Hypothalamus (tissue), 51 donors: ENCODE measurements around the gene HK2.
"Not testable (repeated sequence)": the region's sequence is repeated elsewhere in the genome, so short reads cannot be mapped to it uniquely, and the experiment has no call there.

Experiments used
- DNase-seq, 51 donors: peaks; one replicate each; lab custom pipeline; 2025; lab: John Stamatoyannopoulos, UW

The HK2 gene

GRCh38 chr2:74876081-74876886, 42.4 kb downstream of the HK2 start:
- peak in 22 of 51 donors; percentile 5 to 77 (median 29) for DNase-seq

- DNase-seq, result no peak
Observed at GRCh38 chr2:74877376-74877775, 43.4 kb downstream of the HK2 start.

GRCh38 chr2:74877781-74878433, 44.0 kb downstream of the HK2 start:
- DNase-seq, result no peak

- no peak for DNase-seq
Observed at GRCh38 chr2:74878551-74878950, 44.6 kb downstream of the HK2 start.

GRCh38 chr2:74880054-74880728, 46.3 kb downstream of the HK2 start:
- no peak for DNase-seq

- no peak for DNase-seq
Observed at GRCh38 chr2:74881176-74881575, 47.2 kb downstream of the HK2 start.

- DNase-seq, result no peak
Observed at GRCh38 chr2:74881626-74882298, 47.8 kb downstream of the HK2 start.

GRCh38 chr2:74882299-74882687, 48.4 kb downstream of the HK2 start:
- no peak for DNase-seq

- DNase-seq, result no peak
Observed at GRCh38 chr2:74883011-74883410, 49.1 kb downstream of the HK2 start.

- no peak for DNase-seq
Observed at GRCh38 chr2:74884118-74884762, 50.3 kb downstream of the HK2 start.

GRCh38 chr2:74884866-74885265, 50.9 kb downstream of the HK2 start:
- DNase-seq, result no peak

- no peak for DNase-seq
Observed at GRCh38 chr2:74886251-74886650, 52.3 kb downstream of the HK2 start.

GRCh38 chr2:74886811-74887210, 52.9 kb downstream of the HK2 start:
- no peak for DNase-seq

GRCh38 chr2:74887445-74887951, 53.6 kb downstream of the HK2 start:
- no peak for DNase-seq

GRCh38 chr2:74887960-74888700, 54.2 kb downstream of the HK2 start:
- DNase-seq, result no peak

GRCh38 chr2:74889159-74889558, 55.2 kb downstream of the HK2 start:
- no peak for DNase-seq

GRCh38 chr2:74890711-74891110, 56.8 kb downstream of the HK2 start:
- no peak for DNase-seq

GRCh38 chr2:74891136-74891764, 57.3 kb downstream of the HK2 start:
- DNase-seq, result no peak

GRCh38 chr2:74891816-74892215, 57.9 kb downstream of the HK2 start:
- not testable (repeated sequence) for DNase-seq
